HG02759 (cell line): ENCODE data around the gene SLC4A11.
A peak's percentile ranks its signal among the peaks of the same experiment; 100 is the strongest.

Source experiments
- ATAC-seq: cut with Tn5 transposase; IDR thresholded peaks from one replicate; pipeline ENCODE4 v1.9.1; 2021; ENCODE audit warnings: mild to moderate bottlenecking, moderate library complexity; ENCODE audit not compliant: unreplicated experiment

SLC4A11 gene

DNA sequence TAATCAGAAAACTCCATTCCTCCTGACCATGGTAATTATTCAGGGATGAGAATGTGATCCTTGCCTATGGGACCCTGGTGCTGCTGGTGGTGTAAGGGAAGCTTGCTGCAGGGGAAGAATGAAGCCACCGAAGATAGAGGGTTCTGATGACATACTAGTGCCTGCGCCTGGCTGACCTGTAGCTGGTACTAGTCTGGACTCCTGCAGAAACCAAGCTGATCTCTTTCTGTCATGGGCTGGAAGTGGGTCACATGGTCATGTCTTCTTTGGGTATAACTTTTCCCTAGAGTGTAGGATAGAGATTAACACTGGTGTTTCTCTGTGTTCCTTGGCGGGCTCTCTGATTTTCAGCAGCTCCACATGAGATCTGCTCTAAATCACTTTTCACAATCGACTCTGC, 8.6 kb upstream of the SLC4A11 start:
- ATAC-seq = no peak

DNA sequence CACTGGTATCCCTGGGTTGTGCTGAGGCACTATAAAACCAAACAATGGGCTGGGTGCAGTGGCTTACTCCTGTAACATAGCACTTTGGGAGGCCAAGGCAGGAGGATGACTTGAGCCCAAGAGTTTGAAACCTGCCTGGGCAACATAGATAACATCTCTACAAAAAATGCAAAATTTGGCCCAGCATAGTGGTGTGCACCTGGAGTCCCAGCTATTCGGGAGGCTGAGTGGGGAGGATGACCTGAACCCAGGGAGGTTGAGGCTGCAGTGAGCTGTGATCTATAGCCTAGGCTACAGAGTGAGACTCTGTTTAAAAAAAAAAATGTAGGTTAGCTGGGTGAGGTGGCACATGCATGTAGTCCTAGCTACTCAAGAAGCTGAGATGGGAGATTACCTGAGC, 7.7 kb upstream of the SLC4A11 start:
- no peak for ATAC-seq

DNA sequence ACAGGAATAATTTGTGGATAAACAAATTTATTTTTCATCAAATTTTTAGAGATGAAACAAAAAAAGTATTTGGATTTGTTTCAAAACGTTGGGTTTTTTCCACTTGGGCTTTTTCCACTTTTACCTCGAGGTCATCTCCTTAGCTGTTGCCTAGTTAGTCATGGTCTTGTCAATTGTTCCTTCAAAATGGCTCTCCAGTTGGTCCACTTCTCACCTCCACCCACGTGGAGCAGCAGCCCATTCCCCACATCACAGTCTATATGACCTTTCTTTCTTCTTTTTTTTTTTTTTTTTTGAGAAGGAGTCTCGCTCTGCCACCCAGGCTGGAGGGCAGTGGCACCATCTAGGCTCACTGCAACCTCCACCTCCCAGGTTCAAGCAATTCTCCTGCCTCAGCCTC, 6.7 kb upstream of the SLC4A11 start:
- ATAC-seq = no peak

DNA sequence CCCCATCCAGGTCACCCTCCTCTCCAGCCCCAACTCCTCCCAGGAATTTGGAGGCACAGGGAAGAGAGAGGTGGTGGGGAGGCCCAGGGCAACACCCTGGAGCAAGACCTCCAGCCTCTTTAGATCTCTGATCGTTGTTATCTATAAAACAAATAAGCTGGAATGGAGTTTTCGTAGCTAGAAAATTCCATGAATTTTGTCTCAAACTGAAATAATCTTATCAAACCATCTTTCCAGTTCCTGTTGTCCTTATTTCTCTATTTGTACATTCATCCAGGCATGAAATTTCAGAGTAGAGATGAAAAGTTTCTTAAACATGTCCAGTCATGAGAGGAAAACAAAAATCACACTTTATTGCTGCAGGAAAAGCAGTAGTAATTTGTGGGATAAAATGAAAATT, 6.2 kb upstream of the SLC4A11 start:
- ATAC-seq = no peak

DNA sequence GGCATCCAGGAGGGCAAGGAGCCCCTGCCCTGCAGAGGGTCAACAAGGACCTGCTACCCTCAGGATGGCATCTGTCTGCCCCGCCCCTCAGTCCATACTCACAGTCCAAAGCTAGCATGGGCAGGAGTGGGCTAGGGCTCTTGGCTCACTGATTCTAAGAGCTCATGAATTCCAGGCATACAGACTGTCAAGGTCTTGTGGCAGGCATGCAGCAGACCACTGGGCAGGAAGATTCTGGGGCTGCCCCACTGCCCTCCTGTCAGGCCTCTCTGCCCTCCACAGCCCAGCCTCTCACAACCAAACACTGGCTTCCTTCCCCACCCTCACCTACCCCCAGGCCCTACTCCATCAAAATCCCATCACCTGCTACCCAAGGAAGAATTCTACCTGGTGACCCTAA, 5.6 kb upstream of the SLC4A11 start:
- no peak for ATAC-seq

DNA sequence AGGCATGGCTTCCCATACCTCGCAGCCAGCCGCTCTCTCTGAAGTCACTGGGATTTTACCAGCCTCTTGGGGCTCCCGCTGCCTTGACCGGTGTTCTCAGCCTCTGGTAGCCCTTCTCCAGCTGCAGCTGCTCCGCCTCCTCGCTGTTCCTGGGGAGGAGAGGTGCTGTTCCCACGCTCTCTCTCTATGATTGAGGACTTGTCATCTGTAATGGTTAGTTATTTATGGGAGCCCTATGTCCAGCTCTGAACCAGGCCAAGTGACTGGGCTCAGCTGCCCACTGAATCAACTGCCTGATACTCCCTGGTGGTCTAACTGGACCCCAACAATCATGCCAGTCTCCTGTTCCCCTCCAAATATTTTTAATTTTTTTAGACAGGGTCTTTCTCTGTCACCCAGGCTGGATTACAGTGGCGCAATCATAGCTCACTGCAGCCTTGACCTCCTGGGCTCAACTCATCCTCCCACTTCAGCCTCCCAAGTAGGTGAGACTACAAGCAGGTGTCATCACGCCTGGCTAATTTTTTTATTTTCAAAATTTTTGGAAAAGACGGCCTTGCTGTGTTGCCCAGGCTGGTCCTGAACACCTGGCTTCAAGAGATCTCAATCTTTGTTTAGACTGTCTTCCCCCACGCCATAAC, 4.8 kb upstream of the SLC4A11 start:
- no peak for ATAC-seq

DNA sequence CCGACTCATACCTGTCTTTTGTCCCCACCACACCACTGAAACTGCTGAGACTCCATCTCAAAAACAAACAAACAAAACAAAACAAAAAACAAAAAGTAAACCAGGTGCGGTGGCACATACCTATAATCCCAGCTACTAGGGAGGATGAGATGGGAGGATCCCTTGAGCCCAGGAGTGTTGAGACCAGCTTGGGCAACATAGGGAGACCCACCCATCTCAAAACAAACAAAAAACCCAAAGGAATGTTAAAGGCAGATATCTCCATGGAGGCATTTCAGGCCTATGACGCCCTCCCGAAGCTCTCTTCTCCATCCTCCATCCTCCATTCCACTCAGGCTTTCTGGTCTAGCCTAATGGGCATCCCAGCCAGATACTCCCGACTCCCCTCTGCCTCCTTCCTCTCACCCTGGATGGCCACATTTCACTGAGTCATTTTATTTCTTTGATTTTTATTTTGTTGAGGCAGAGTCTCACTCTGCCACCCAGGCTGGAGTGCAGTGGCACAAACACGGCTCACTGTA, 3.2 kb upstream of the SLC4A11 start:
- no peak for ATAC-seq

DNA sequence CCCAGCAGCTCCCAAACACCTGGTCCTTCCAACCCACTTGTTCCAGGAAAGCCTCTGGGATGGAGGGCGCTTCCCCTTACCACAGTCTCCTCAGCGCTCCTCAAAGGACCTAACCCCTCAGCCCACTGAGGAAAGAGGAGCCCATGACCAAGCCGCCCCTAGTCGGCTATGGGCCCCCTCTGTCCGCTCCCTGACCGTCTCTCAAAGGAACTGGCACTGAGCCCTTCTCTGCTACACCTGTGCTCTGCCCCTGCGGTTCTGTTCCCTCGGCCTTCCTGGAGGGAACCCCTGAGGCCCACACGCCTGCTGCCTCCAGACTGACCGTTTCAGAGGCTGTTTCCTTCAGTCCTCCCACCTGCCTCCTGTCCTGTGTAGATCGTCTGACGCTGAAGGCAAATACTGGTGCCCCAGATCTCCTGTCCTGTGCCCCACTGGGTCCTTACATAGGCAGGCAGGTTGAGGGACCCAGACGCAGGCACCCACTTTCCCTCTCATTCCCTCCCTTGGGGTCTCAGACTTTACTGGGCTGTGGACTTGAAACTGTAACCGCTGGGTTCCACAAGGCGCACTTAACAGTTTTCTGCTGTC, 1.9 kb upstream of the SLC4A11 start:
- no peak for ATAC-seq

DNA sequence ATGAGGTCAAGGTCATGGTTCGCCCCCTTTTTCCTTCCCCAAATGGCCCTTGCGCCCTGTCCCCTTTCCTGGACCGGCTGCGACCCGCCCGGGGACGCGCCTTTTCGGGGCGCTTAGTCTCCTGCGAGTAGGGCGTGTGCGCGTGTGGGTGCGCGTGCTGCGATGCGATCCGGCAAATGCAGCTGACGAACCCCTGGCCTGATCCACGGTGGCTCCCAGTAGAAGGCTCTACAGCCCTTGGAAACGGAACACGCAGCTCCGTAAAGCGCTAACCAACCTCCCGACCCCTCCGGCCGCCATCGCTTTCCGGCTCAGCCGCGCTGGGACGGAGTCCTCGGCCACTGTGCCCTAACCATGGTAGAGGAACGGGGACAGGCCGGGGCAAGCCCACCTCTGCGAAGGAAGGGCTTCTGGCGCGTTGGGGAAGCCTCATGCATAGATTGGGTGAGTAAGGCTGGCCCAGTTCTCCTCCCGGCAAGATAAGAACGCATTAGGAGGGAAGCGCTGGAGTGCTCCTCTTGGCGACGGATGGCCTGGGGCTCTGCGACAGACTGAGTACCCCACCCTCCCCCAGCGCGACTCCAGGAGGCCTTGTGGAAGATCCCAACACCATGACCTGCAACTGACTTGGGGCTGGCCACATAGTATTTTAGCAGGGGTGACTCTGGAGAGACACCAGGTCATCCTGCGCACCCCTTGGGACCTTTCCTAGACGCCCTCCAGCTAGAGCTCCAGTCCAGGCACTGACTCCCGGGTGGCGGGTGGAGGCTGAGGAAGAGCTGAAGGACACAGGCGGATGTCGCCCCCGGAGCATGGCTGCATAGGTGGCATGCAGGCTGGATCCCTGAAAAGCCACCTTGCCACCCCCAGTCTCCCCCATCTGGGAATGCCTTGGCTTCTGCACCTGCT, 1.1 kb upstream of the SLC4A11 start:
- ATAC-seq = no peak

DNA sequence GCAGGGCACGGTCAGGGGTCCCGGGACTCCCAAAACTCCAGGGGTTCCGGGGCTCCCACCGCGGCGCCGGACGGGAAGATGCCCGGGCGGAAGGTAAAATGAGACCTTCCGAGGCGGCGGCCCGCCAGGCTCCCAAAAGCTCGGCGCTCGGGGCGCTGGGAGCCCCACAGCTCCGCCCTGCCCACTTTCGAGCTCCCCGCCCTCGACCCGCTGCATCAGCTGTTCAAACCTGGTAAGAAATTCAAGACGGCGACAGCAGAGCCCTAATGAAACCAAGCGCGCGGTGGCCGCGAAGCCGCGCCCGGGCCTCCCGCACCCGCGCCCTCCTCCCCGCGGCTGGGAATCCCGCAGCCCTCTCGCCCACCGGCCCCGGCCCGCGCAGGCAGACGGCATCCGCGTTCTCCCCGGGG, 369 bp downstream of the SLC4A11 start:
- ATAC-seq = peak; percentile 30

DNA sequence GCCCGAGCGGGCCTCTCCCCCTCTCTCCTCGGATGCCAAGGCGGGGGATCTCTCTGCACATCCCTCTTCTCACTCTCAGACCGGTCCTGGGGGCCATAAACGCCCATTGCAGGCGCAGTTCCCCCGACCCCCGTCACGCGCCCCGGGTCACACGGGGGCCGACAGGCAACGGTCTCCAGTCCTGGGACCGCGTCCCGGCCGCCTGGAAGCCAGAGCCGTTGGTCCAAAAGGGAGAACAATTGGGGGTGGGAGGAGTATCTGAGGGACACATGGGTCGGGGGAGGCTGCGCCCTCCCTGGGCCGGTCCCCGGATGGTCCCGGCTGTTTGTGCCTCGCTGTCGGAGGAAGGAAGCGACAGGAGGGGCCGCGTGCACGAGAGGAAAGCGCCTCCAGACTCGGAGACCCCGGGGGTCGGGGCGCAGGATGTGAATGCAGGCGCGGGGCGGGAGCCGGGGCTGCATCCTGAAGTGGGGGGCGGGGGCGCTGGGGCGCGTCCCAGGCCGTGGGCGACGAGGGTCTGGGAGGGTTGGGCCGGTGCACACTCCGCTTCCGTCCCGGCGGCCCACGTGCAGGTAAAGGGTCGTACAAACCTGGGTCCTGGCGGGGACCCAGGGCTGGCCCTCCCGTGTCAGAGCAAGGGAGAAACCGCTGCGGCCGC, 903 bp downstream of the SLC4A11 start:
- ATAC-seq = peak; percentile 22

DNA sequence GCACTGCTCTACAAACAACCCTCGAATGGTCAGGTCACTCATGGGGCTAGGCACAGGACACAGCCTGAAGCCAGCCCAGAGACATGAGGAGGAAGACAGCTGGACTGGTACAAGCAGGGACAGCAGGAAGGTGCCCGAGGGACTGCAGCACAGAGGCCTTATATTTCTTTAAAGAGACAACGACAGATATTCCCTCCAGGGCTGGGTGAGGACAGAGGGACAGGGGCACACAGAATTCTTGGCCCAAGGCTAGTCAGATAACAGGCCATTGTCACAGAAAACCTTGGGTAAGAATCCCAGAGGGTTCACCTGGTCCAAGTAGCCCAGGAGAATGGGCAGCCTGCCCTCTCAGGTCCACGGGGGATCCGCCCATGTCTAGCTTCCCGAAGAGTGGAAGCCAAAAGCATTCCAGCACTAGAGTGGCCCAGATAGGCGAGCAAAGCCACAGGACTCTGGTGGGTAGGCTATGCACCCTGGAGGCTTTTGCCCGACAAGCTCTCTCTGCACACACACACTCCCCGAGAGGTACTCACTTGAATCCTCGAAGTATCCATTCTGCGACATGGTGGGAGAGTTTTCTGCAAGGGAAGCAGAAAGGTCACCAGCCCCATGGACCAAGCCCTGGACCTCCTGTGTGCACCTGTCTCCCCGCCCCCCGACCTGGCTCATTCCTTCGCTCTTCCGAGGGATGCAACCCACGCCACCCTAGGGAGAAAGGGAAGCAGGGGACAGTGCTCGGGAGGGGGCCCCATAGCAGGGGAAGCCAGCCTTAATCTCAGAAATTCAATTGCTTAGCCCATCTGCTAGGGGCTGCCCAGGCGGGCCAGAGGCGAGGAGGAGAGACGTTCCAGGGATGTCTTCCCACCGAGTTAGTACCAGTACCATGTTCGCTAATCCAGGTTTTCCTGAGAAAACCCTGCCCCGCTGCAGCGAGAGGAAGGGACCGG, 1.7 kb downstream of the SLC4A11 start:
- ATAC-seq = no peak

DNA sequence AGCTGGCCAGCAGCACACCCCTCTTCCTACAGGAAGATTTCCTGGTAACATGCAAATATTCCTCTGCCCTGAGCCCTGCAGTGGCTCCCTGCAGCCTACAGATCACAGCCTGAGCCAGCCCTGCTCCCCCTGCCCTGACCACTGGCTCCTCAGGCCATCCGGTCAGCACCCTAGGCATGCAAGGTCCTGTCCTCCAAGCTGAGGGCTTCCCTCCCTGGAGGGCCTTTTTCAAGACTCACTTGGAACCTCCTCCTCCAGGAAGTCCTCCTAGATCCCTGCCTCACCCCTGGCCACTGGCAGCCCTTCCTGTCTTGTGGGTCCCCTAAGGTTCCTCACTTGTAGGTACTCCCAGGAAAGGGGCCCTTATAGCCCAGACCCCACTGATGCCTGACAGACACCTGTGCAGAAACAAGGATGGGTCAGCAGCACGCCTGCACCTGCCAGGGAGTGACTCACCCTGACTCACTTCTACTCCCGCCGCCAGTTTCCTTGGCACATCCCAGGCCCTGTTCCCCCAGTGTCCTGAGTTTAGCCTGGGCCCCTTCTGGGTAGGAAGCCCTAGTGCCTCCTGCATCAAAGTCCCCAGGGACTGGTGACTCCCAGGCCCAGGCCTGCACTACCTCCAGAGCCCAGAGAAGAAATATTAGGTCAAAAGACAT, 3.2 kb downstream of the SLC4A11 start:
- no peak for ATAC-seq

DNA sequence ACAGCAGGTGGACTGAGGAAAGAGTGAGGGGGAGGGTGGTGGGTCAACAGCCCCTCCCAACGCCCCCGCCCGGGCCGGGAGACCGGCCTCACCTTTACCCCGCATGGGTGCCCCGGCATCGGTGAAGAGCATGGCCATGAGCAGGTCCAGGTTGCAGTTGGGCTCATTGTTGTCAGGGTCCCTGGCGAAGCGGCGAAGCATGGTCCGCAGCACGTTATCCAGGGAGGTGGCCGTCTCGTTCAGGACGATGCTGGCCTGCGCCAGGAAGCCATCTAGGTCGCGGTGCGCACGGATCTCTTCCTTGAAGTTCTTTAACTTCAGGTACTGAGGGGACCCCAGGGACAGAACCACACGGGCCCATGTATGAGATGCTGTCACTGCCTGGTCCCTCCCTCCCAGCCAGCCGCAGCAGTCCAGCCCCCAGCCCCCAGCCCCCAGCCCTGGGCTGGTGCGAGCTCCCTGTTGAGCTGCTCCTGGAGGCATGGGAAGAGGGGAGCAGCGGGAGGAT, 4.9 kb downstream of the SLC4A11 start:
- ATAC-seq = no peak

DNA sequence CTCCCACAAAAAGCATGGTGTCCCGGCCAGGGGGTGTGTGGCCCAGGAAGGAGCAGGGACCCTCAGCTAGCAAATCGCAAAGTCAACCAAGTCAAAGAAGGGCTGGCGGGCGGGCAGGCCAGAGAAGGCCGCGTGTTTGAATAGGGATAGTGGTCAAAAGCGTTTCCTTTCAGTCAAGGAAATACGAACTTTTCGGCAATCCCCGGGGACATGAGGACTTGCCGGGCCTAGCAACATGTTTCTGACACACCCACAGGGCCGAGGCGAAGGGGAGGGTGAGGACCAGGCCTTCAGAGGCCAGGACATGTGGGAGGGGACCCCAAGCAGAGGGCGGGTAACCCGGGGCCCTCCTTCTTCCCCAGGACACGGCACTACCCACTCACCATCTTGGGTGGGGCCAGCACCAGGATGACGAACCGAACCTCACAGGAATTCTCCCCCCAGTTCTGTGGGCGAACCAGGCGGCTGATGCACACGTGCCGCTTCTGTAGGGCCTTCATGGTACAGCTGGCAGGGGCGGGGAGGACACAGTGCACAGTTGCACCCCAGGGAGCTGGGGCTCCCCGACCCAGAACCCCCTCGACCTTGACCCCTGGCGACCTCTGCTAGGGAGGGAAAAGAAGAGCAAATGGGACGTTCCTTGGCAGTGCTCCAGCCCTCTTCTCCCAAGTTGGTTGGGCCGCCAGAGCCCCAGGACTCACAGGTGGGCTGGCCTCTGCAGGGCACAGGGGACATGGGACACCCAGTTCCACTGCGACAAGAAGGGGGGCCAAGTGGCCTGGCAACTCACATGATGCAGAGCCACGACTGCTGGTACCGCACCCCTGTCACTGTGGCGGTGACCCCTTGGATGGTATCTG, 5.6 kb downstream of the SLC4A11 start:
- ATAC-seq = no peak

DNA sequence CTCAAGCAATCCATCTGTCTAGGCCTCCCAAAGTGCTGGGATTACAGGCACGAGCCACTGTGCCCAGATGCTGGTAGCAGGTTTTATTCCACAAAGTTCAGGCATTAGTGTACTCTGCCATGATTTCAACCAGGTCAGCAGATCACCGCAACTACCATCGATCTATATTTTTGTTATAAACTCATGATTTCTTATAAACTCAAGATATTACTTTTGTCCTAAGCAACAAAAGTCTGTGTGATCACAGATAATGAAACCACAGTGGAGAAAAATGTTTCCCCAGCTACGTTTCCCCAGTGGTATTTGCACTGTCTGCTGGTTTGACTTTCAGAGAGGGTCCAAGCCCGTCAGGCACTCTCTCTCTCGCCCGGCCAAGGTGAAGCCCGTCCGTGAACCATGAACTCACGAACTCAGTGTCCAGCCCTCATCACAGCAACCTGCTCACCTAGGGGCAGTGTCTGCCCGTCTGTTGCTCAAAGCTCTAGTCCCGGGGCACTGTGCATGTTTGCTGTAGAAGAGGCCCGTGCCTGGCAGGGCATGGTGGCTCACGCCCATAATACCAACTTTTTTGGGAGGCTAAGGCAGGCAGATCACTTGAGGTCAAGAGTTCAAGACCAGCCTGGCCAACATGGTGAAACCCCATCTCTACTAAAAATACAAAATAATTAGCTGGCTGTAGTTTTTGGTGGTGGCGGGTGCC, 7.0 kb downstream of the SLC4A11 start:
- no peak for ATAC-seq

DNA sequence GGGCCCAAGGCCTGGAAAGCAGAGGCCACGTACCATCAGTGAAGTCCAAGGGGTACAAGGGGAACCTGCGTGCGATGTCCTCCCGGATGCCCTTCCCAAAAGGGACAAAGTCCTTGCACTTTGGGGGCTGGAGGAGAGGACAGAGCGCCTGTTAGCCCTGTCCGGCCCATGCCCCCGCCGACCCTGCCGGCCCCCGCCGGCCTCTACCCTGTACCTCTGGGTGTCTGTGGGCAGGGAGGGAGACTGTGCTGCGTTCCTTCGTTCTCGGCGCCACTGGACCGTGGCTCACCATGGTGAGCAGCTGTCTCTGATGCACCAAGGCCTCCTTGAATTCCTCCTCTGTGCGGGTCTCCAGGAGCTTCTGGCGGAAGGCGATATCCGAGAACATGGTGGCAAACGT, 7.9 kb downstream of the SLC4A11 start:
- ATAC-seq = no peak

DNA sequence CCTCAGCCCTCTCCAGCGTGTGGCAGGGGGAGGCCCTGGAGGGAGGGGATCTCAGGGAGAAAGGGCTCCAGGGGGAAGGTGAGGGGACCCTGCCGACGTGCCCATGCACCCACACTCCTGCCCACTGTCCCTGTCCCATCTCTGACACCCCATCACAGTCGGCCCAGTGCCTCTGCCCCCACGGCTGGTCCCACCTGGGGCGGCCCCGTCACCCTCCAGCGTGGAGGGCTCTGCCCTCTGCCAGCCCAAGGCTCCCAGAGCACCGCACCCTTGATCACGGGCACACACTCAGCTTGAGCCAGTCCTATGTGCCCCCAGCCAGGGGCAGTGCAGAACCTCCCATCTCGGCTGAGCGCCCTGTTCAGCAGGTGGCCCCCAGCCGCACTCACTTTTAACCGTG, 9.2 kb downstream of the SLC4A11 start:
- no peak for ATAC-seq
